NT2/D1 (cell line): ENCODE data around the gene RCAN2.

Experiments
- SUZ12 ChIP-seq: IDR thresholded peaks from 2 replicates; pipeline ENCODE4 v1.6.1; 2011; ENCODE audit not compliant: insufficient read length, insufficient read depth; ENCODE audit errors: extremely low read depth
- YY1 ChIP-seq: IDR thresholded peaks from 2 replicates; pipeline ENCODE4 v1.6.1; 2011; ENCODE audit not compliant: insufficient read length, insufficient read depth
- ZNF274 ChIP-seq: IDR thresholded peaks from 2 replicates; pipeline ENCODE4 v1.6.1; 2011; ENCODE audit warnings: mild to moderate bottlenecking, low read depth, low read length

DNA sequence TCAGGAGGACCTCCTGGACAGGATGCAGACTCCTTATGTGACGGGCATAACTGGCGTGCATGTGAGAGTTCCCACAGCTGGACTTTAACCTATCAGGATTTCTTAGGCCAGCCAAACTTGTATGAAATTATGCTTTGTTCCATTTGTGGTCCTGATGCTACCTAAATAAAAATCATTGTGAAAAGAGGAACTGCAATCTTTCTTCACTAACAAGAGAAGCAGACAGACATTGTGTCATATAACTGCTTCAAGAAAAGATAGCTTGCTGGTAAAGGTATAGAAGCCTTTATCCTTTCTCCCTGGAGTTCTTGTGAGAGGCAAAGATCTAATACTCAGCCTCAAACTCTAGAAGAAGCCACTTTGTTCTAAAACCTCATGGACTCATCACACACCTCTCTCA, 233.0 kb downstream of the RCAN2 start:
- no peak for TF ChIP-seq YY1
- TF ChIP-seq ZNF274: no peak
- no peak for TF ChIP-seq SUZ12
